Measurements from ENCODE around the gene TNFRSF6B.

- TF ChIP-seq SIN3A (IDR thresholded peaks at IDR 0.05; ENCODE audit: borderline replicate concordance, insufficient read depth, low read depth, low read length) = no peak
- TF ChIP-seq REST (IDR thresholded peaks at IDR 0.05; ENCODE audit: insufficient read depth in 1 of 2, low read depth in 2 of 2, low read length in 1 of 2) = 0 out of 4 replicates have a peak, but pooled peaks of 1 of the 2 experiments have one; percentile 13
- TF ChIP-seq, protein P1, sequence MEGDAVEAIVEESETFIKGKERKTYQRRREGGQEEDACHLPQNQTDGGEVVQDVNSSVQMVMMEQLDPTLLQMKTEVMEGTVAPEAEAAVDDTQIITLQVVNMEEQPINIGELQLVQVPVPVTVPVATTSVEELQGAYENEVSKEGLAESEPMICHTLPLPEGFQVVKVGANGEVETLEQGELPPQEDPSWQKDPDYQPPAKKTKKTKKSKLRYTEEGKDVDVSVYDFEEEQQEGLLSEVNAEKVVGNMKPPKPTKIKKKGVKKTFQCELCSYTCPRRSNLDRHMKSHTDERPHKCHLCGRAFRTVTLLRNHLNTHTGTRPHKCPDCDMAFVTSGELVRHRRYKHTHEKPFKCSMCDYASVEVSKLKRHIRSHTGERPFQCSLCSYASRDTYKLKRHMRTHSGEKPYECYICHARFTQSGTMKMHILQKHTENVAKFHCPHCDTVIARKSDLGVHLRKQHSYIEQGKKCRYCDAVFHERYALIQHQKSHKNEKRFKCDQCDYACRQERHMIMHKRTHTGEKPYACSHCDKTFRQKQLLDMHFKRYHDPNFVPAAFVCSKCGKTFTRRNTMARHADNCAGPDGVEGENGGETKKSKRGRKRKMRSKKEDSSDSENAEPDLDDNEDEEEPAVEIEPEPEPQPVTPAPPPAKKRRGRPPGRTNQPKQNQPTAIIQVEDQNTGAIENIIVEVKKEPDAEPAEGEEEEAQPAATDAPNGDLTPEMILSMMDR (IDR thresholded peaks at IDR 0.05) = no peak
These were observed 3.9 kb upstream of the TNFRSF6B start for GRCh38 chr20:63692436-63693082.

Measured in Panc1 (cell line).